ENCODE results near the gene INPP5J.

- TF ChIP-seq CTCF (IDR thresholded peaks at IDR 0.05; ENCODE audit: poor library complexity) (no peak), EZH2 (IDR thresholded peaks at IDR 0.05; ENCODE audit: borderline replicate concordance) (no peak)
Observed at GRCh38 chr22:31144223-31144622, 21.5 kb downstream of the INPP5J start.

Data from hepatocyte (in vitro differentiated cells).